Embryonic facial prominence (tissue), 1 donor: ENCODE results near the gene MERTK.
"Not testable (repeated sequence)": the region's sequence is repeated elsewhere in the genome, so short reads cannot be mapped to it uniquely, and the experiment has no call there.

Experiments used
- DNase-seq: peaks from one replicate; pipeline ENCODE4 v3.0.0-alpha.2; 2016; ENCODE audit errors: extremely low spot score

MERTK gene

DNA sequence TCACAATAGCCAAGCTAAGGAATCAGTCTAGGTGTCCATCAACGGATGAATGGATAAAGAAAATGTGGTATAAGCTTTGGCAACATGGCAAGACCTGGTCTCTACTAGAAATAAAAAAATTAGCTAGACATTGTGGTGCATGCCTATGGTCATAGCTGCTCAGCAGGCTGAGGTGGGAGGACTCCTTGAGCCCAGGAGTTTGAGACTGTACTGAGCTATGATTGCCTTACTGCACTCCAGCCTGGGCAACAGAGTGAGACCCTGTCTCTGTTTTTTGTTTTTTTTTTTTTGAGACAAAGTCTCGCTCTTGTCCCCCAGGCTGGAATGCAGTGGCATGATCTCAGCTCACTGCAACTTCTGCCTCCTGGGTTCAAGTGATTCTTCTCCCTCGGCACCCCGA, 11.6 kb downstream of the MERTK start:
- DNase-seq: not testable (repeated sequence)

DNA sequence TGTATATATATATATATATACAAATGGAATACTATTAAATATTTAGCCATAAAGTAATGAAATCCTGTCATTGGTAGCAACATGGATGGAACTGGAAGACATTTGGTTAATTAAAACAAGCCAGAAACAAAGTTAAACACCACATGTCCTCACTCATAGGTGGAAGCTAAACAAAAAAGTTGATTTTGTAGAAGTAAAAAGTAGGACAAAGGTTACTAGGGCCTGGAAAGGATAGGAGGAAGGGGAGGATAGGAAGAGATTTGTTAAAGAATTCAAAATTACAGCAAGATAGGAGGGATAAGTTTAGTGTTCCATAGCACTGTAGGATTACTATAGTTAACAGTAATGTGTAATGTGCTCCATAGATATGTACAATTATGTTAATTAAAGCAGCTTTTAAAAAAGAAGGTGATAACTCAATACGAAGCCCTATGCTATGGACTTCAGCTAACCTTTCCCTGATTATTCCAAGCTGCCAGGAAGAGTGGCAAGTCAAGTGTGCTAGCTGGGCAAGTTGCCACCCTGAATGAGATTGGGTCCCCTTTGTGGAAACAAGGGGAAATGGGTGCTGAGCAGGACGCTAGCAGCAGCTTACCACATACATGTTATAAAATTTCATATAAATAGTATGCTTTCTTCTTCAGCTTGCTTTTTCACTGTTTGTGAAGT, 12.3 kb downstream of the MERTK start:
- DNase-seq: no peak

DNA sequence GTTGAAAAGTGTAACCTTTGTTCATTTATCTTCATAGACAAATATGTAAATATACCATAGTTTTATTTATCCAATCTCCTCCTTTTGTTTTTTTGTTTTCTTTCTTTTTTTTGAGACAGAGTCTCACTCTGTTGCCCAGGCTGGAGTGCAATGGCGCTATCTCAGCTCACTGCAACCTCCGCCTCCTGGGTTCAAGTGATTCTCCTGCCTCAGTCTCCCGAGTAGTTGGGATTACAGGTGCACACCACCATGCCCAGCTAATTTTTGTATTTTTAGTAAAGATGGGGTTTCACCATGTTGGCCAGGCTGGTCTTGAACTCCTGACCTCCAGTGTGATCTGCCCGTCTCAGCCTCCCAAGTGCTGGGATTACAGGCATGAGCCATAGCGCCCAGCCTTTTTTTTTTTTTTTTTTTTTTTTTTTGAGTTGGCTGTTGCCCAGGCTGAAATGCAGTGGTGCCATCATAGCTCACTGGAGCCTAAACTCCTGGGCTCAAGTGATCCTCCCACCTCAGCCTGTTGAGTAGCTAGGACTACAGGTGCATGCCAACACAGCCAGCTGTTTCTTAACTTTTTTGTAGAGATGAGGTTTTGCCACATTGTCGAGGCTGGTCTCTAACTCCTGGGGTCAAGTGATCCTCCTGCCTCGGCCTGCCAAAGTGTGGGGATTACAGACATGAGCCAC, 13.0 kb downstream of the MERTK start:
- DNase-seq: not testable (repeated sequence)

- no peak for DNase-seq
Measured at GRCh38 chr2:111912547-111912946, 14.1 kb downstream of the MERTK start.

GRCh38 chr2:111917106-111917505, 18.7 kb downstream of the MERTK start:
- DNase-seq: no peak

DNA sequence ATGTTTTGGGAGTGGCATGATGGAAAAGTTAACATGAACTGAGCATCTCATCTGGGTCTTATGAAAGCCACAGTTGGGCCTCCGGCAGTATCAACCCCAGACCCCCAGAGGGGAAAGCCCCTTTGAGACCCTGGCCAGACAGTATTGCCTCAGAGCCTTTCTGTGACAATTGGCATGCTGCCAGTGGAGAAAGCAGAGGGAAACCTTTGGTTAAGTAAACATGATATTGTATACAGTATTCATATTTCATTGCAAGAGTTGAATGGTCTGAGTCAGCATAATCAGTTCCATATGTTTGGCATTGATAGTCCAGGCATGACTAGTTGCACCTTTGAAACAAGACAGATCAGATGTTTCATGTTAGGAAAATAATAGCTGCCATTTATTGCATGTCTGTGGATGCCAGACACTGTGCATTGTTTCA, 20.0 kb downstream of the MERTK start:
- peak; percentile 81 for DNase-seq

DNA sequence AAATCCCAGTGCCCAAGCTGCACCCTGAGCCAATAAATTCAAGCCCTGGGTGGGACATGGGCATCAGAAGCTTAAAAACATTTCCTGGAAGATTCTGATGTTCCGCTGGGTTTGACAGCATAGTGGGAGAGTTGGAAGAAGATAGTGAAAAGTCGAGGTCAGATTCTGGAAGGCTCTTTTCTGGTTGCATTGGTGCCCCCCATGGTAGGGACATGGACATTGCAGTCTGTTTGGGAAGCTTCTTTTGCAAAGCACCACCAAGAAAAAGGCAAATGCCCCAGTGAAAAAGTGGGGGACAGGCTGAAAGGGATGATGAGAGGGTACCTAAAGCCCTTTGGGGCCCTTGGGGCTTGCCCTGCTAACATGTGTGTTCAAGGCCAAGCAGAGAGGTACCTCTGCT, 21.0 kb downstream of the MERTK start:
- no peak for DNase-seq

GRCh38 chr2:111919794-111920608, 21.6 kb downstream of the MERTK start:
- DNase-seq: no peak

- DNase-seq: peak; percentile 68
Measured at GRCh38 chr2:111923276-111923804, 24.9 kb downstream of the MERTK start.

DNA sequence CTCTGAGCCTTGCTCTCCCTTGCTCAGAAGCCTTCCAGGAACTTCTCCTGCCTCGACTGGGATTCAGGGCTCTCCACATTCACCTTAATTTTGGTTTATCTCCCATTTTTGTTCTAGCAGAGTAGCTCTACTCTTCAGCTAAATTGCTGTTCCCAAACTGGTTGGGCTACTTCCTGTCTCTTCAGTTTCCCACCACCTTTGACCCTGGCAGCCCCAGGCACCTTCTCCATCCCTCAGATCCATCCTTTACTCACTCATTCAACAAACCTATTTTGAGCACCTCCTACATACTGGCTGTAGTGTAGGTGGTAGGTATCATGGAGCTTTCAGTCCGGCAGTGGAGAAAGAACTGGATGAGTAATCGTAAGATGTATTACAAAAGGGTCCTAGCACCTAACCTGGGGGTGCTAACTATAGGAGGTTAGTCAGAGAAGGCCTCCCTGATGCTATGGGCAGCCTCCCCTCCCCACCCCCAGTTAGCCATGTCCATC, 26.3 kb downstream of the MERTK start:
- no peak for DNase-seq

DNA sequence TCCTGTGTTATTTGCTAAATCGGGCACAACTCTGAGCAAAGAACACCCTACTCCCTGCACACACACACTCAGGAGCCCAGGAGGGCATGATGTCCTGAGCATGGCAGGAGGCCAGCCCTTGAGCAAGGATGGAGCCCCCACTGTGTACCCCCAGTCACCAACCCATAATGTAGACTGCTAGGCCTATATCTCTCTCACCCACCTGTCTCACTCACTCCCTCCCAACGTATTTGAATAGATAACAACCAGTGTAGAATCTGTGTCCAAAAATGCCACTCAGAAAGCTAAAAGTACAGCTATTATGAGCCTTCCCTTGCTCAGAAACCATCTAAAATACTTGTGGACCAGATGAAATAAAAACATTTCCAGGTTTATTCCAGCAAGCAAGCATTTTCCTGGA, 29.3 kb downstream of the MERTK start:
- DNase-seq: no peak

GRCh38 chr2:111930409-111930808, 32.0 kb downstream of the MERTK start:
- no peak for DNase-seq

DNA sequence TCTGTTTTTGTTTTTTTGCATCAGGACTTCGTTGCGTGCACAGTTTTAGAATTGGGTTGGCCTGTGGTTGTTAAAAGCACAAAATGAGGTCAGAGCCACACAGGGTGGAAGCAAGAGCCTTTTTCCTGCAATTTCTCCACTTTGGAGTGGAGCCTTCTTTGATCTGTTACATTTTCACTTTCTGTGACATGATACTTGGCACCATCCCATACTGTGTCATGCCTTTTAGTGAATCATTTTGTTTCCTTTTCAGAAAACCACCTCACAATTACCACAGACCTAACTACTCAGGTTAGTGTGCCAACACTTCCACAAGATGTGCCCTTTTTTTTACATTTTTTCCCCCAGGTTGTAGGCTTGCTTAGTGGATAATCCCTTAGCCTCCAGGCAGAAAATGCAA, 32.5 kb downstream of the MERTK start:
- no peak for DNase-seq

GRCh38 chr2:111932841-111933291, 34.5 kb downstream of the MERTK start:
- DNase-seq: no peak

DNA sequence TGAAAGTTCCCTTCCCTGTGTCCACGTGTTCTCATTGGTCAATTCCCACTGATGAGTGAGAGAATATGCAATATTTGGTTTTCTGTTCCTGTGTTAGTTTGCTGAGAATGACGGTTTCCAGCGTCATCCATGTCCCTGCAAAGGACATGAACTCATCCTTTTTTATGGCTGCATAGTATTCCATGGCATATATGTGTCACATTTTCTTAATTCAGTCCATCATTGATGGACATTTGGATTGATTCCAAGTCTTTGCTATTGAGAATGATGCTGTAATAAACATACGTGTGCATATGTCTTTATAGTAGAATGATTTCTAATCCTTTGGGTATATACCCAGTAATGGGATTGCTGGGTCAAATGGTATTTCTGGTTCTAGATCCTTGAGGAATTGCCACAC, 35.5 kb downstream of the MERTK start:
- not testable (repeated sequence) for DNase-seq

DNA sequence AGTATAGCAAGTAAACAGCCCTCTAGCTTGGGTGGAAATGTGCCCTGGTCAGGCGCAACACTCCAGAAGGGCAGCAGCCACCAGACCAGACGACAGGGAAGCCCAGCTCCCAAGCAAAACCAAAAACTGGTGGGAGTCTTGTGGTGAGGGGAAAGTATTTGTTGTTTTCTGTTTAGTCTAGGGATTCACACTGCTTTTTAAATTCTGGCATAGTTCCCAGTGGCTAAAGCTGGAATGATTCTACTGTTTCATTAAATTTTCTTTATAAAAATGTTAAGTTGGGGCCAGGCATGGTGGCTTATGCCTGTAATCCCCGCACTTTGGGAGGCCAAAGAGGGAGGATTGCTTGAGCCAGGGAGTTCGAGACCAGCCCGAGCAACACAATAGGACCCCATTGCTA, 38.5 kb downstream of the MERTK start:
- no peak for DNase-seq

- no peak for DNase-seq
Measured at GRCh38 chr2:111938392-111938791, 40.0 kb downstream of the MERTK start.

DNA sequence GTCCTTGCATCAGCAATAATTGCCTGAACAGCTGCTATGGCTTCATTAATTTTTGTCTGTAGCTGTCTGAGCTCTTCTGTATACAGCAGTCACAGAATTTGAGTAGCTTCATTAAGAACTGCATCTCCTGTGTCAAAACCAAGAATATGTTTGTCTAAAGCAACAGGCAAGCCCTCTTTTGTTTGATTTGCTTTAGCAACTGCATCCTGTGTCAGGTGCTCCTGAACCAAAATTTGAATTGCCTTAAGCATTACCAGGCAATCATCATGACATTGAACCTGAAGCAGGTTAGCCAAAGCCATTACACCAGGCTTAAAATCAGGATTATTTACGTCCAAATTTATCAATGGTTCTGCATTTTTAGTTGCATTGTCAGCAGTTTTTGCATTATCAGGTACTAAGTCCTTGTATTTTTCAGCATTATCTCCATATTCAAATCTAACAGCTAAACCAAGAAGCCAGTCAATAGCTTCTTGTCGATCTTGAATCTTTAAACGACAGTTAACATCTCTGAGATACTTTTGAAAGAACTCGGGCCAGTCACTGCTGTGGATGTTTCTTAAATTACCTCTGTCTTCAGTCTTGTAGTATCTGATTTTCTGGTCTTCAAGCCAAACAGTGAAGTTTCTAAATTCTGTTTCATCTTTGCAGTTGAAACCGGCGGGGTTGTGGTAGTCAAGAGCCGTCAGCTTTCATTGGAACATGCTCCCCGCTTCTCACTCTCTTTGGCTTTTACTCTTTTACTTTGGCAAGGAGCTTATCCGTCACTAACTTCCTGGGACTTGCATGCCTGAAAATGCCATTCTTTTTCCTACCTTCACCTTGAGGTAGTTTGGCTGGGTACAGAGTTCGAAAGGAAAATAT, 42.2 kb downstream of the MERTK start:
- DNase-seq: no peak

GRCh38 chr2:111941531-111941930, 43.1 kb downstream of the MERTK start:
- no peak for DNase-seq

- no peak for DNase-seq
Measured at GRCh38 chr2:111944531-111945210, 46.3 kb downstream of the MERTK start.
